ENCODE measurements around the gene CENPF.

Gene CENPF

DNA sequence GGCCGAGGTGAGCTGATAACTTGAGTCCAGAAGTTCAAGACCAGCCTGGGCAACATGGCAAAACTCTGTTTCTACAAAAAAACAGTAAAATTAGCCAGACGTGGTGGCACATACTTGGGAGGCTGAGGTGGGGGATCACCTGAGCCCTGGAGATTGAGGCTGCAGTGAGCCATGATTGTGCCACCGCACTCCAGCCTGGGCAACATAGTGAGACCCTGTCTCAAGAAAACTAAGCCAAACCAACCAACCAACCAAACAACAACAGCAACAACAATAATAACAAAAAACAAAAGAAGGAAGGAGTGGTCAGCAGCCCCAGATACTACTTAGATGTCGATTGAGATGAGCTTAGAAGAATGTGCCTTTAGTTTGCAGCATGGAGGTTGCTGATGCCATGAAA is 47.7 kb downstream of the CENPF start:
- H3K27ac ChIP-seq: no peak overlapping the region
- TF ChIP-seq ZFX (IDR thresholded peaks at IDR 0.05): no peak
- TF ChIP-seq, protein P1, sequence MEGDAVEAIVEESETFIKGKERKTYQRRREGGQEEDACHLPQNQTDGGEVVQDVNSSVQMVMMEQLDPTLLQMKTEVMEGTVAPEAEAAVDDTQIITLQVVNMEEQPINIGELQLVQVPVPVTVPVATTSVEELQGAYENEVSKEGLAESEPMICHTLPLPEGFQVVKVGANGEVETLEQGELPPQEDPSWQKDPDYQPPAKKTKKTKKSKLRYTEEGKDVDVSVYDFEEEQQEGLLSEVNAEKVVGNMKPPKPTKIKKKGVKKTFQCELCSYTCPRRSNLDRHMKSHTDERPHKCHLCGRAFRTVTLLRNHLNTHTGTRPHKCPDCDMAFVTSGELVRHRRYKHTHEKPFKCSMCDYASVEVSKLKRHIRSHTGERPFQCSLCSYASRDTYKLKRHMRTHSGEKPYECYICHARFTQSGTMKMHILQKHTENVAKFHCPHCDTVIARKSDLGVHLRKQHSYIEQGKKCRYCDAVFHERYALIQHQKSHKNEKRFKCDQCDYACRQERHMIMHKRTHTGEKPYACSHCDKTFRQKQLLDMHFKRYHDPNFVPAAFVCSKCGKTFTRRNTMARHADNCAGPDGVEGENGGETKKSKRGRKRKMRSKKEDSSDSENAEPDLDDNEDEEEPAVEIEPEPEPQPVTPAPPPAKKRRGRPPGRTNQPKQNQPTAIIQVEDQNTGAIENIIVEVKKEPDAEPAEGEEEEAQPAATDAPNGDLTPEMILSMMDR (conservative IDR thresholded peaks at IDR 0.05): no peak

DNA sequence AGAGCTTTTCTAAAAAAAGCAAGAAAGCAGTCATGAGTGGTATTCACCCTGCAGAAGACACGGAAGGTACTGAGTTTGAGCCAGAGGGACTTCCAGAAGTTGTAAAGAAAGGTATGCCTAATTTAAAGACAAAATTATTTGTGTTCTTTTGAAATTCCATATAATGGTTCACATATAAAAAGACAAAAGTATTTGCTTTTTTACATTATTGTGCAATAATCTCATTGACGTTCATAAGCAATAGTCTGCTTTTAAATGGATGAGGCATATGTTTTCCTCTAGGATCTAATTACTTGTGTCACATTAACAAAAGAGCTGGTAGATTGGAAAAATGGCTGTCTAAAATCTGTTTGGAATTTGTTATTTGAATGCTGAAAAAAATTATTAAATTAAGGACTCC is 54.3 kb downstream of the CENPF start:
- TF ChIP-seq ZFX (IDR thresholded peaks at IDR 0.05): no peak

DNA sequence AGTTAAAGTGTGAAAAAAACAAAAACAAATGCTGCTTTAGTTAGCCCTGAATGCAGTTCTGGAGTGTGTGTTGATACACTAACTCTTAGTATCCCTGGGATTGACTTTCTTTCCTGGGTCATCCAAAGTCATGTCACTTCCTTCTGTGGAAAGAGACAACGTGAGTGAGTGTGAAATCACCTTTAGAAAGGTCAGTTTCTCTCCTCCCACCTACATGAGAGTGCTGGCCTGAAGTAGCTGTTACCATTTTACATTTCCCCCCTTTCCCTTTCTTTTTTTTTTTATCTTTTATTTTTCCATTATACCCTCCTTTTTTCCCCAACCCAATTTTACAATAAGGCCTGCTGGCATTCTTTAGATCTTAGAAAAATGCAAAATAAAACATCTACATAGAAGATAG is 55.2 kb downstream of the CENPF start:
- TF ChIP-seq, protein P1 (conservative IDR thresholded peaks at IDR 0.05): no peak
- no peak for TF ChIP-seq ZFX (IDR thresholded peaks at IDR 0.05)
- H3K27ac ChIP-seq: no peak overlapping the region

More for the DNA sequence above, 54.3 kb downstream of the CENPF start:
- no peak overlapping the region for H3K27ac ChIP-seq

DNA sequence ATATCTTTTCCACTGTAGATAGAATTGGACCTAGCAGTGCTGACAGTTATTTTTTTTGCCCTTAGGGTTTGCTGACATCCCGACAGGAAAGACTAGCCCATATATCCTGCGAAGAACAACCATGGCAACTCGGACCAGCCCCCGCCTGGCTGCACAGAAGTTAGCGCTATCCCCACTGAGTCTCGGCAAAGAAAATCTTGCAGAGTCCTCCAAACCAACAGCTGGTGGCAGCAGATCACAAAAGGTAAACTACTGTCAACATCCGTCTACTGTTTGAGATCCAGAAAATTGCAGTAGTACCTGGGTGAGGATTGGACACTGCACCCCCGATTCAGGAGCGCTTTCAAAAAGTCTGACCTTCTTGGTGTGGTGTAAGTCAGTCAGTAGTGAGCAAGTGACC is 55.8 kb downstream of the CENPF start:
- TF ChIP-seq, protein P1 (conservative IDR thresholded peaks at IDR 0.05): peak; percentile 22
- TF ChIP-seq ZFX (IDR thresholded peaks at IDR 0.05): no peak
- no peak overlapping the region for H3K27ac ChIP-seq

DNA sequence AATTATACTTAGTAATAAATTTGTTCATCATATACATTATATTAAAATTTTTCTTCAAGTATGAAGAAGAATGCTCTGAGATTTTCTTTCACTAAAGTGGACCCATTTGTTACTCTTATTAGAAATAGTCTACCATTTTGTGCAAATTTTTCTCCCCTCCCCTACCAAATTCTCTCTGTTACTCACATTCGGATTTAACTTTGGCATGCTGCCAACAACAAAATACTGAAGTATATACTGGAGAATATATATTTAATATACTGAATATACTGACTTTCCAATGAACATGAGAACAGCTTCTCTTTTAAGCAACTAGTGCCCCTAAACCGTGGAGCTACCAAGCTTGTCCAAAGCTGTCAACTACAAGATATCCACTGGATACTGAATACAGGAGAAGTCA is 57.2 kb downstream of the CENPF start:
- no peak for TF ChIP-seq ZFX (IDR thresholded peaks at IDR 0.05)
- TF ChIP-seq, protein P1 (conservative IDR thresholded peaks at IDR 0.05): no peak
- no peak overlapping the region for H3K27ac ChIP-seq

DNA sequence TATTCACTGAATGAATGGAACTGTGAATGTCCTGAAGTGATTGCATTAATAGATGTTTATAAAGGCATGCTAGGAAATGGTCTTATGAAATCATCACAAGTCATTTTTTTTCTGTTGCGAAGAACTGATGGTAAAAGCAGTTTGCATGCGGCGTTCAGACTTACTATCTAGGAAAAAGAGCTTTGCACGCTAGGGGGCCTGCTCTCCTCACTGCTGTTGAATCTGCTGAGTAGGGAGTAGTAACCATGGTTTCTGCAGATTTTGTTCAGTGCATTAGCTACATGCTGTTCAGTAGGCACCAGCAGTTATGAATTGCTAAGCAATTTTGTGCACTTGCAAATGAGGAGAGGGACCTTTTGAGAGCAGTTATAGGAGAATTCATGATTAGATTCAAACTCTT is 57.9 kb downstream of the CENPF start:
- no peak for TF ChIP-seq ZFX (IDR thresholded peaks at IDR 0.05)
- TF ChIP-seq, protein P1 (conservative IDR thresholded peaks at IDR 0.05): no peak

DNA sequence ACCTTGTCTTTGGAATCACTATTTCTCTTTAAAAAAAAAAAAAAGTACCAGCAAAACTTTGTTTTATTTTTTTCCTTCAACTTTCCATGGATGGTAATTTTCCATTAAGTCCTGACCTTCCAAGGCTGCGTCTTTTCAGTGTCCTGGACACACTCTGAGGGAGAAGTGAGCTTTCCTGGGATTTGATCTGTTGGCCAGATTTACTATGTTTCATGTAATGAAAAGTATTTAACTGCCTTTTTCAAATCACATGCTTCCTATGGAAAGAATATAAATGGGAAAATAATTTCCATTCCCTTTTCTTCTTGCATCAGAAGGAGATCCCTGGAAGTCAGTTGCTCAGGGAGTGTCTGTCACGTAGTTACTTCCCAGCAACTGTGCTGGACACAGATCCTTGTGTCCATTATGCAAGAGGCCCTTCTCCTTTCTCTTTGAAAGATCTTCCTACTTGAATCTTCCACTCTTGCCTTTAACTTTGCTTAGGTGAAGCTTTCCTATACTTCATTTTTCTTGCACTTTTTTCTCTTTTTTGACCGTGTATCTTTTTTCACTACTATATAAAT is 59.3 kb downstream of the CENPF start:
- no peak overlapping the region for H3K27ac ChIP-seq
- TF ChIP-seq ZFX (IDR thresholded peaks at IDR 0.05): no peak
- TF ChIP-seq, protein P1 (conservative IDR thresholded peaks at IDR 0.05): no peak

More for the DNA sequence above, 57.9 kb downstream of the CENPF start:
- no peak overlapping the region for H3K27ac ChIP-seq

All from C4-2B (cell line).